HG03139 (cell line): ENCODE results near the gene LYZL2.
A peak's percentile ranks its signal among the peaks of the same experiment; 100 is the strongest.
"Not testable (repeated sequence)": the region's sequence is repeated elsewhere in the genome, so short reads cannot be mapped to it uniquely, and the experiment has no call there.

Source experiments
- ATAC-seq: cut with Tn5 transposase; IDR thresholded peaks from one replicate; pipeline ENCODE4 v1.9.1; 2021; ENCODE audit not compliant: unreplicated experiment

LYZL2 gene

GRCh38 chr10:30596013-30596412 is 33.5 kb downstream of the LYZL2 start:
- ATAC-seq, result no peak

- no peak for ATAC-seq
These were observed 35.5 kb downstream of the LYZL2 start for GRCh38 chr10:30594077-30594476.

GRCh38 chr10:30592770-30593169 is 36.8 kb downstream of the LYZL2 start:
- ATAC-seq, result not testable (repeated sequence)

GRCh38 chr10:30591249-30591670 is 38.3 kb downstream of the LYZL2 start:
- ATAC-seq, result no peak

GRCh38 chr10:30589441-30589840 is 40.1 kb downstream of the LYZL2 start:
- ATAC-seq, result no peak

- ATAC-seq, result peak; percentile 75
These were observed 42.0 kb downstream of the LYZL2 start for GRCh38 chr10:30587522-30588031.

GRCh38 chr10:30586828-30587227 is 42.7 kb downstream of the LYZL2 start:
- ATAC-seq, result no peak

GRCh38 chr10:30583778-30584415 is 45.7 kb downstream of the LYZL2 start:
- ATAC-seq, result no peak

- no peak for ATAC-seq
These were observed 47.7 kb downstream of the LYZL2 start for GRCh38 chr10:30581779-30582380.

- ATAC-seq, result no peak
These were observed 48.9 kb downstream of the LYZL2 start for GRCh38 chr10:30580676-30581075.

GRCh38 chr10:30580241-30580640 is 49.3 kb downstream of the LYZL2 start:
- ATAC-seq, result no peak

GRCh38 chr10:30579574-30579973 is 50.0 kb downstream of the LYZL2 start:
- ATAC-seq, result no peak

- no peak for ATAC-seq
These were observed 52.5 kb downstream of the LYZL2 start for GRCh38 chr10:30577048-30577447.

- ATAC-seq, result no peak
These were observed 52.9 kb downstream of the LYZL2 start for GRCh38 chr10:30576641-30577040.

- no peak for ATAC-seq
These were observed 55.1 kb downstream of the LYZL2 start for GRCh38 chr10:30574432-30574796.

- ATAC-seq, result no peak
These were observed 55.7 kb downstream of the LYZL2 start for GRCh38 chr10:30573721-30574431.

GRCh38 chr10:30565449-30565848 is 64.1 kb downstream of the LYZL2 start:
- no peak for ATAC-seq

GRCh38 chr10:30562787-30563186 is 66.8 kb downstream of the LYZL2 start:
- ATAC-seq, result no peak
